ENCODE data around the gene NPW.

DNA sequence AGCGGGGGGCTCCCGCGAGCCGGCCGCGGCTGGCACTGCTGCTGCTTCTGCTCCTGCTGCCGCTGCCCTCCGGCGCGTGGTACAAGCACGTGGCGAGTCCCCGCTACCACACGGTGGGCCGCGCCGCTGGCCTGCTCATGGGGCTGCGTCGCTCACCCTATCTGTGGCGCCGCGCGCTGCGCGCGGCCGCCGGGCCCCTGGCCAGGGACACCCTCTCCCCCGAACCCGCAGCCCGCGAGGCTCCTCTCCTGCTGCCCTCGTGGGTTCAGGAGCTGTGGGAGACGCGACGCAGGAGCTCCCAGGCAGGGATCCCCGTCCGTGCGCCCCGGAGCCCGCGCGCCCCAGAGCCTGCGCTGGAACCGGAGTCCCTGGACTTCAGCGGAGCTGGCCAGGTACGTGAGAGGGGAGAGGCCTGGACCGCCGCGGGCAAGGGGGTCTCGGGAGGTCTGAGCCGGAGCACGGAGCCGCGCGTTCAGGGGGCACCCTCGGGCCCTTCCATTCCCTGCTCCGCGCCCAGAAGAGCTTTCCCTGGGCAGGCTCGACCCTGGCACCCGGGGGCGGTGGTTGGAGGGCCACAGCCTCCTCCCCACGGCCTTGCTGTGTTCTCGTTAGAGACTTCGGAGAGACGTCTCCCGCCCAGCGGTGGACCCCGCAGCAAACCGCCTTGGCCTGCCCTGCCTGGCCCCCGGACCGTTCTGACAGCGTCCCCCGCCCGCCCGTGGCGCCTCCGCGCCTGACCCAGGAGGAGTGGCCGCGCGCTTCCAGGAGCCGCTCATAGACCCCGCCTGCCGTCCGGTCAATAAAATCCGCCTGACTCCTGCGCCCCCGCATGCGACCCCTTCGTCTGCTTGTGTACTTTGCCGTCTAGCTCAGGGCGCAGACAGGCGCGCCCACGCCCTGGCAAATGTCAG, 591 bp downstream of the NPW start:
- TF ChIP-seq, protein P1, sequence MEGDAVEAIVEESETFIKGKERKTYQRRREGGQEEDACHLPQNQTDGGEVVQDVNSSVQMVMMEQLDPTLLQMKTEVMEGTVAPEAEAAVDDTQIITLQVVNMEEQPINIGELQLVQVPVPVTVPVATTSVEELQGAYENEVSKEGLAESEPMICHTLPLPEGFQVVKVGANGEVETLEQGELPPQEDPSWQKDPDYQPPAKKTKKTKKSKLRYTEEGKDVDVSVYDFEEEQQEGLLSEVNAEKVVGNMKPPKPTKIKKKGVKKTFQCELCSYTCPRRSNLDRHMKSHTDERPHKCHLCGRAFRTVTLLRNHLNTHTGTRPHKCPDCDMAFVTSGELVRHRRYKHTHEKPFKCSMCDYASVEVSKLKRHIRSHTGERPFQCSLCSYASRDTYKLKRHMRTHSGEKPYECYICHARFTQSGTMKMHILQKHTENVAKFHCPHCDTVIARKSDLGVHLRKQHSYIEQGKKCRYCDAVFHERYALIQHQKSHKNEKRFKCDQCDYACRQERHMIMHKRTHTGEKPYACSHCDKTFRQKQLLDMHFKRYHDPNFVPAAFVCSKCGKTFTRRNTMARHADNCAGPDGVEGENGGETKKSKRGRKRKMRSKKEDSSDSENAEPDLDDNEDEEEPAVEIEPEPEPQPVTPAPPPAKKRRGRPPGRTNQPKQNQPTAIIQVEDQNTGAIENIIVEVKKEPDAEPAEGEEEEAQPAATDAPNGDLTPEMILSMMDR (conservative IDR thresholded peaks at IDR 0.05 in 1 of 2, IDR thresholded peaks at IDR 0.05 in 1 of 2; ENCODE audit: extremely low read depth in 1 of 2, insufficient read depth in 1 of 2, low read depth in 1 of 2, low read length in 2 of 2) = no peak
- TF ChIP-seq EZH2 (IDR thresholded peaks at IDR 0.05; ENCODE audit: borderline replicate concordance, low read length) = no peak

All from mammary epithelial cell (primary cell).